Stomach (tissue), 4 donors: ENCODE data around the gene ATN1.

Experiments used
- POLR2A ChIP-seq, 4 donors: fragments of 450-650 bp; IDR thresholded peaks; one replicate each; pipeline ENCODE4 v1.6.1; 2016; ENCODE audit warnings: antibody characterized with exemption in 4 of 4, control low read depth in 2 of 4, mild to moderate bottlenecking in 1 of 4, moderate library complexity in 1 of 4
- POLR2AphosphoS5 ChIP-seq, 3 donors: sonication (generic); formaldehyde crosslinking; IDR thresholded peaks; one replicate each; pipeline ENCODE4 v1.6.1; 2016; ENCODE audit warnings: antibody characterized with exemption in 3 of 3
- TF ChIP-seq, protein P1 (sequence below), 7 experiments: fragments of 450-650 bp in 4 of 7; fragments of 200-600 bp in 3 of 7; sonication (generic) in 3 of 7; IDR thresholded peaks; one replicate each; pipeline ENCODE4 v1.5.1; 2016 to 2019; ENCODE audit warnings: antibody characterized with exemption in 7 of 7, control low read depth in 2 of 7, mild to moderate bottlenecking in 1 of 7

DNA sequence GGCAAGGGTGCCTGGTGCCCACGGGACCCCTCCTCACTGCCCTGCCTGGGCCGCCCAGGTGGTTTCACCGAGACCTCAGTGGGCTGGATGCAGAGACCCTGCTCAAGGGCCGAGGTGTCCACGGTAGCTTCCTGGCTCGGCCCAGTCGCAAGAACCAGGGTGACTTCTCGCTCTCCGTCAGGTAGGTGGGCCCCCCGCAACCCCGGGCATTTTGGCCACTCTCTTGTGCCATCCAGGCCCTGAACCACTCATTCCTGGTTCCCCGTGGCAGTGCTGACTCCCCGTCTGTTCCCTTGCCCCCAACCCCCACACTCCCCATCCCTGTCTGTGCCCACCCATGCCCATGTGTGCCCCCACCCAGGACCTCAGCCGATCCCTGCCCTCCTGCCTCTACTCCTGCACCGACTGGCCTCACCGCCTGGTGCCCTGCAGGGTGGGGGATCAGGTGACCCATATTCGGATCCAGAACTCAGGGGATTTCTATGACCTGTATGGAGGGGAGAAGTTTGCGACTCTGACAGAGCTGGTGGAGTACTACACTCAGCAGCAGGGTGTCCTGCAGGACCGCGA, 23.9 kb downstream of the ATN1 start:
- TF ChIP-seq, protein P1, sequence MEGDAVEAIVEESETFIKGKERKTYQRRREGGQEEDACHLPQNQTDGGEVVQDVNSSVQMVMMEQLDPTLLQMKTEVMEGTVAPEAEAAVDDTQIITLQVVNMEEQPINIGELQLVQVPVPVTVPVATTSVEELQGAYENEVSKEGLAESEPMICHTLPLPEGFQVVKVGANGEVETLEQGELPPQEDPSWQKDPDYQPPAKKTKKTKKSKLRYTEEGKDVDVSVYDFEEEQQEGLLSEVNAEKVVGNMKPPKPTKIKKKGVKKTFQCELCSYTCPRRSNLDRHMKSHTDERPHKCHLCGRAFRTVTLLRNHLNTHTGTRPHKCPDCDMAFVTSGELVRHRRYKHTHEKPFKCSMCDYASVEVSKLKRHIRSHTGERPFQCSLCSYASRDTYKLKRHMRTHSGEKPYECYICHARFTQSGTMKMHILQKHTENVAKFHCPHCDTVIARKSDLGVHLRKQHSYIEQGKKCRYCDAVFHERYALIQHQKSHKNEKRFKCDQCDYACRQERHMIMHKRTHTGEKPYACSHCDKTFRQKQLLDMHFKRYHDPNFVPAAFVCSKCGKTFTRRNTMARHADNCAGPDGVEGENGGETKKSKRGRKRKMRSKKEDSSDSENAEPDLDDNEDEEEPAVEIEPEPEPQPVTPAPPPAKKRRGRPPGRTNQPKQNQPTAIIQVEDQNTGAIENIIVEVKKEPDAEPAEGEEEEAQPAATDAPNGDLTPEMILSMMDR (IDR thresholded peaks at IDR 0.05) = no peak
- TF ChIP-seq POLR2A (IDR thresholded peaks at IDR 0.05) = no peak
- no peak for TF ChIP-seq POLR2AphosphoS5 (IDR thresholded peaks at IDR 0.05)
